GM21786 (cell line): Measurements from ENCODE around the gene COG6.

Experiments used
- ATAC-seq: cut with Tn5 transposase; IDR thresholded peaks from one replicate; pipeline ENCODE4 v1.9.1; 2021; ENCODE audit not compliant: unreplicated experiment

Gene COG6

GRCh38 chr13:39655569-39656324 is at the start of gene COG6:
Gene COG6 (plus strand): TSS chr13:39655662. CDS start chr13:39655727, 65 bp downstream.
- ATAC-seq = peak; percentile 91

- ATAC-seq = no peak
Measured at GRCh38 chr13:39605677-39606320, 49.7 kb upstream of the COG6 start.

DNA sequence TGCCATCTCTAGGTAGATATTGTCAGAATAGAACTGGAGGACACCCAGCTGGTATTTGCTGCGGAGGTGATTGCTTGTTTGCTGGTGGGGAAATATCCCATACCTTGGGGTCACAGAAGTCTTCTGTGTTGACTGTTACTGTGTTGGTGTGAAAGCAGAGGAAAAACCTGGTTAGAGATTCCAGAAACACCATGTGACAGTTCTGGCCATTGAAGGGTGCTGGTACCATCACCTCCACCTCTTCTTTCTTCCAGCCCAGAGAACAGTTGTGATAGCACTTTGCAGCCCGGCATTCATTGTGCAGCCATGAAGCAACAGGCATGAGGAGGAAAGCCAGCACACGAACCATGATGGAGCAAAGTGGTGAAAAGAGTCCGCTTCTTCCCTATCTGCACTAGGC is 47.6 kb upstream of the COG6 start:
- no peak for ATAC-seq

GRCh38 chr13:39612023-39612637 is 43.3 kb upstream of the COG6 start:
- ATAC-seq = no peak

- peak; percentile 82 for ATAC-seq
Measured at GRCh38 chr13:39616087-39616694, 39.3 kb upstream of the COG6 start.

DNA sequence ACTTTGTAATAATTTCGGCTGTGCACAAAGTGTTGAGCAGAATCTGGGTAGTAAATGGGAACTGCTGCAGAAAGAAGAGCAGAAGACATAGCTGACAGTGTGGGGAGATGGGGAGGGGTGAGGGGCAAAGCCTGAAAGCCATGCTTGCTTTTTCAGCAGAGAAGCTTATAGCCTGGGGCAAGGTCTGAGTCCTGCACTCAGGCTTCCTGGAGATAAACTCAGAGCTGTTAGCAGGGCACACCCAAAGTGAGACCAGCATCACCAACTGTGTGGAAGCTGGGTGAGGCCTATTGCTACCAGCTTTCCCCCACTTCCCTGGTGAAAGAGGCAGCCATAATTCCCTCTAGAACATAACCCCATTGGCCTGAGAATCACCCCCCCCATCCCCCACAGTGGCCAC is 36.9 kb upstream of the COG6 start:
- no peak for ATAC-seq

DNA sequence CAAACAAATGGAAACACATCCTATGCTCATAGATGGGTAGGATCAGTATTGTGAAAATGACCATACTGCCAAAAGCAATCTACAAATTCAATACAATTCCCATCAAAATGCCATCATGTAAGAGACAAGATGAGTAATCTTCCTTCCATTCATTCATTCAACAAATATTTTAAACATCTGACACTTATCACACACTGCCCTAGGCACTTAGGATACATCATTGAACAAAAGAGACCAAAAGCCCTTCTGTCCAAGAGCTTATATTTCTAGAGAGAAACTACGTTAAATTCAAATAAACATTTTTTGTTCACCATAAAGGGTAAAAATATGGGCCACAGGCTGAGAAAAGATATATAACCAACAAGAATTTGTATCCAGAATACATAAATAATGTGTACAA is 32.0 kb upstream of the COG6 start:
- ATAC-seq = no peak

- ATAC-seq = no peak
Measured at GRCh38 chr13:39631307-39631706, 24.2 kb upstream of the COG6 start.

- no peak for ATAC-seq
Measured at GRCh38 chr13:39632994-39633393, 22.5 kb upstream of the COG6 start.

DNA sequence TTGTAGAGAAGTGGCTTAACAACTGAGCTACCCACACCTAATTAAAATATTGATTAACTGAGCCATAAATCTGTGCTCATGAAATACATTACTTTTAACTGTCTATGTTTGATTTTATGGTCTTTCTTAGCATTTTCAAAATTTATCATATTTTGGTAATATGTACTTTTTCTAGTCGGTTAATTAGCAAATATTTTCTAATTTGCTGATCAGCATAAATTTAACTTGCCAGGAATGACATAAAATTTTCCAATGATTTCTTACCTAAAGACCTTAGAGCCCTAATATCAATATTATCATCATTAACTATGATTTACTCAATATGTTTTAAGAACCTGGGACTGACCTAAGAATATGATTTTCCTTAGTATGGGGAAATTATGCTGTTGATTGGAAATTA is 19.9 kb upstream of the COG6 start:
- no peak for ATAC-seq

DNA sequence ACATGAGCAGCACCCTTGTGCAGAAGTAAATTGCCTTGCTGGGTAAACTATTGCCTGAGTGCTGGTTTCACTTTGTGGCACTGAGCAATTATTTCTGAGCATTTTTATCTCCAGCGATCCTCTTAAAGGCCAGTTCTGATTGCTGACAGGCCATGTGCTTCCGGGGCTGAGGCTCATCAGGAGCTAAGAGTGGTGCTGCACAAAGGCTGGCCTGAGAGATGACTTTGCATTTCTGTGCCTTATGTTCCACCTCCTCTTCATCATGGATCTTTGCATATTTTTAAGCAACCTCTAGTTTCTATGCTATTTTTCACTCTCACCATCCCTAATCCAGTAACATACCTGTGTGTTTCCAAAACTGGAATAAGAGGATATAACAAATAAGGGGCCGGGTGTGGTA is 17.6 kb upstream of the COG6 start:
- no peak for ATAC-seq

- ATAC-seq = no peak
Measured at GRCh38 chr13:39641645-39642044, 13.8 kb upstream of the COG6 start.

DNA sequence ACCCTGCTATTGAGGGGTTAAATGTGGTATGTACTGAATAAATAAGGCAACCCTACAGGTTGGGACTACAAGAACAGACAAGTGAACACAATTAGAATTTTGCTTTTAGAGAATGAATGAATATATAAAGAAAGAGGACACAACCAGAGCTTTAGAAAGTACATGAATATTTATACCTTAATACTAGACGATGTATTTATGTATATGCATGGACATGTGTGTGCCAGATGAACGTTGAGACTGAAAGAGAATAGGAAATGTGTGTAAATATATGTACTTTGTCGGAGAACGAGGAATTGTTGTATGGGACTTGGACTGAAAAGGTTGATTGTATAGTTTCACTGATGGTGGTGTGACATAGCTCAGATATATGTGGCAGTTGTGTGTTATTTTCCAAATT is 9.3 kb upstream of the COG6 start:
- ATAC-seq = no peak

DNA sequence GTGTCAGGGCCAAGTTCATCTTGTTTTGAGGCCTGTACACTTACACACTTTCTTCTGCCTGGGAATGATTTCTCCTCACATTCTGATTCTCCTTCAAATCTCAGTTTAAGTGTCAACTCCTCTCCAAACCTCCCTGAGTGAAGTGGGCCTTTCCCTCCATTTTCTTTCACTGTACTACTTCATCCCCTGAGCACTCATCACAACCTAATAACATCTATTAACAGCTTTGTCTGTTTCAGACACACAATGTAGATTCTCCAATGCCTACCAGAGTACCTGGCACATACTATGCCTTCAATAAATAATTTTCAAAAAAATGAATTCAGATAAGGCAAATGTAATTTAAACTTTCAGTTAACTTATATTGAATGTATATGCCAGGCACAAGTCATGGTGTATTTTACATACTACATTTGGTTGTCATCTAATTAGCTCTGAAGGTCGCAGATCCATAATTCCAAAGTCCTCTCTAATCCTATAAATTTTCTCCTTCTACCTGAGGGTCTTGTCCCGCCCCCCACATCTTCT is 357 bp upstream of the COG6 start:
- no peak for ATAC-seq

DNA sequence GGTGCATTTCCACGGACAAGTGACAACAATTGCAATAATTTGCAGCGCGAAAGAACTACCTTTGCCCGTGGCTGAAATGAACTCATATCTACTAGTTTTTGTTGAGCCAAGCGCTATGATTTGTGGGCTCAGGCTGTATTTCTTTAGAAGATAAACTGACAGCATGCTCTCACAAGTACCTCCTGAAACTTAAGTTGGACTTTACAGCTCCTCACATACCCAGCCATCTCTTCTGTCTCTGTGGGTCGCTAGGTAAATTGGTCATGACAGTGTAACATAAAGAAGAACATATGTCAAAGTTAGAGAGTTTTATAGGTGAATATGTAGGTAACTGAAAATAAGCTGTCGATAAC is 839 bp downstream of the COG6 start:
- ATAC-seq = peak; percentile 4

GRCh38 chr13:39663508-39663907 is 8.0 kb downstream of the COG6 start:
- no peak for ATAC-seq

DNA sequence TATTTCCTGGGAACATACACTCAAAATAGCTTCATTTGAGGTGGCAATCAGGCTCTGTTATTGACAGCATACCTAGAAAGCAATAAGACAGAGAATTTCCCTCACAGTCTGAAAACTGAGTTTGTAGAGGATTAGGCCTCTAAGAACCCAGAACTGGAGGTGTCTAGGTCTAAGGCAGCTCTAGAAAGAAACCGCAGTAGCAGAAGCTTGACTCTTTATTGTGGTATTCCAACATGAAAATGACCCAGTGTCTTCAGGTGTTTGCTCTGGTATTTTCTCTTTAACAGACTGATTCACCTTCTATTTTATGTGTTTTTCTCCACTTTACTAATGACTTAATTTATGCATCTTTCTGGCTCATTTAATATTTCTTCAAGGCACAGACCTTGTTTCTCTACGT is 8.5 kb downstream of the COG6 start:
- no peak for ATAC-seq

- ATAC-seq = no peak
Measured at GRCh38 chr13:39665763-39666162, 10.3 kb downstream of the COG6 start.

- ATAC-seq = no peak
Measured at GRCh38 chr13:39670445-39670844, 15.0 kb downstream of the COG6 start.

DNA sequence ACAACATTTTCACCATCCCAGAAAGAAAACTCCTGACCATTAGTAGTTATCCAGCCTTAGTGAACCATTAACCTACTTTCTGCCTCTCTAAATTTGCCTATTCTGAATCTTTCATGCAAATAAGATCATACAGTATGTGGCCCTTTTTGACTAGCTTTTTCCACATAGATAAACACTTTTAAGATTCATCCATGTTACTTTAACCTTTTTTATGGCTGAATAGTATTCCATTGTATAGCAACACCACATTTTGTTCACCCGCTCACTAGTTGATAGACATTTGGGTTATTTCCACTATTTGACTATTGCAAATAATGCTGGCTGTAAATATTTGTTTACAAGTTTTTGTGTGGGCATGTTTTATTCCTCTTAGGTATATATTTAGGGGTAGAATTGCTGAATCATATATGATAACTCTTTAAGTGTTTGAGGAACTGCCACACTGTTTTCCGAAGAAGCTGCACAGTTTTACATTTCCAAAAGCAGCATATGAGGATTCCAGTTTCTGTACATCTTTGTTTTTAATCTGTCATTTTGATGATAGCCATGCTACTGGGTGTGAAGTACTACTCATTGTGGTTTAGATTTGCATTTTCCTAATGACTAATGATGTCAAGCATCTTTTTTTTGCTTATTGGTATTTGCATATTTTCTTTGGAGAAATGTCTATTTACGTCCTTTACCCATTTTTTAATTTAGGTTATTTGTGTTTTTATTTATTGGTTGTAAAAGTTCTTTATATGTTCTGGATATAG is 17.1 kb downstream of the COG6 start:
- ATAC-seq = no peak

DNA sequence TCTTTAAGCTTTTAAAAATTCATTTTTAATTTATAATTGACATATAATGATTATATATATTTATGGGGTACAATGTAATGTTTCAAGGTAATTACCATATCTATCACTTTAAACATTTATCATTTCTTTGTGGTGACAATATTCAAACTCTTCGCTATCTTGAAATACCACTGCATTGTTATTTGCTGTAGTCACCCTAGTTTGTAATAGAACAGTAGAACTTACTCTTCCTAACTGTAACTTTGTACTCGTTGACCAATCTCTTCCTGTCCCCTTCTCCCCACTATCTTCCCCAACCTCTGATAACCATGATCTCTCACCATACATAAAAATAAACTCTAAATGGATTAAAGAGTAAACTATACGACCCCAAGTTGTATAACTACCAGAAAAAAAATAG is 20.4 kb downstream of the COG6 start:
- no peak for ATAC-seq
